HEK293 (cell line): ENCODE measurements around the gene NRSN2.

ENCODE experiments used
- BCL11A ChIP-seq: fragments of 450-650 bp; formaldehyde crosslinking; IDR thresholded peaks from 2 replicates; pipeline ENCODE4 v1.5.1; 2016; ENCODE audit warnings: low read depth, missing biosample characterization, missing genetic modification characterization
- EGR2 ChIP-seq: fragments of 450-650 bp; formaldehyde crosslinking; IDR thresholded peaks from 2 replicates; pipeline ENCODE4 v1.5.1; 2016; ENCODE audit warnings: low read depth, missing biosample characterization, missing genetic modification characterization
- GLIS2 ChIP-seq: fragments of 450-650 bp; formaldehyde crosslinking; IDR thresholded peaks from 2 replicates; pipeline ENCODE4 v1.5.1; 2016; ENCODE audit warnings: missing biosample characterization, missing genetic modification characterization
- HIC1 ChIP-seq: fragments of 450-650 bp; formaldehyde crosslinking; IDR thresholded peaks from 2 replicates; pipeline ENCODE4 v1.5.1; 2016; ENCODE audit warnings: missing biosample characterization, missing genetic modification characterization
- HOXC10 ChIP-seq: sonication (generic); formaldehyde crosslinking; IDR thresholded peaks from 2 replicates; pipeline ENCODE4 v1.8.1; 2023; ENCODE audit warnings: mild to moderate bottlenecking, missing genetic modification reagents
- KLF16 ChIP-seq: fragments of 450-650 bp; formaldehyde crosslinking; IDR thresholded peaks from 2 replicates; pipeline ENCODE4 v1.5.1; 2017; ENCODE audit warnings: missing biosample characterization, missing genetic modification characterization
- KLF17 ChIP-seq: fragments of 450-650 bp; formaldehyde crosslinking; IDR thresholded peaks from 2 replicates; pipeline ENCODE4 v1.5.1; 2016; ENCODE audit warnings: missing biosample characterization, missing genetic modification characterization
- KLF7 ChIP-seq: fragments of 450-650 bp; formaldehyde crosslinking; IDR thresholded peaks from 2 replicates; pipeline ENCODE4 v1.5.1; 2016; ENCODE audit warnings: missing biosample characterization, missing genetic modification characterization, borderline replicate concordance
- KLF8 ChIP-seq: fragments of 450-650 bp; formaldehyde crosslinking; IDR thresholded peaks from 2 replicates; pipeline ENCODE4 v1.5.1; 2016; ENCODE audit warnings: missing biosample characterization, missing genetic modification characterization
- RBAK ChIP-seq: fragments of 450-650 bp; formaldehyde crosslinking; IDR thresholded peaks from 2 replicates; pipeline ENCODE4 v1.5.1; 2016; ENCODE audit warnings: missing biosample characterization, missing genetic modification characterization
- SP3 ChIP-seq: fragments of 450-650 bp; formaldehyde crosslinking; IDR thresholded peaks from 2 replicates; pipeline ENCODE4 v1.5.1; 2016; ENCODE audit warnings: missing biosample characterization, missing genetic modification characterization
- TCF7L2 ChIP-seq: IDR thresholded peaks from 2 replicates; pipeline ENCODE4 v1.6.1; 2011; ENCODE audit warnings: low read depth, mild to moderate bottlenecking, inconsistent platforms, low read length, moderate library complexity, borderline replicate concordance
- ZBTB17 ChIP-seq: fragments of 450-650 bp; formaldehyde crosslinking; IDR thresholded peaks from 2 replicates; pipeline ENCODE4 v1.5.1; 2016; ENCODE audit warnings: missing biosample characterization, missing genetic modification characterization
- ZBTB48 ChIP-seq: fragments of 450-650 bp; formaldehyde crosslinking; IDR thresholded peaks from 2 replicates; pipeline ENCODE4 v1.5.1; 2016; ENCODE audit warnings: missing biosample characterization, missing genetic modification characterization
- ZBTB7A ChIP-seq: fragments of 450-650 bp; formaldehyde crosslinking; IDR thresholded peaks from 2 replicates; pipeline ENCODE4 v1.5.1; 2016; ENCODE audit warnings: low read depth, missing biosample characterization, missing genetic modification characterization
- ZFHX2 ChIP-seq: fragments of 450-650 bp; formaldehyde crosslinking; conservative IDR thresholded peaks from 2 replicates; pipeline ENCODE4 v1.5.1; 2016; ENCODE audit warnings: missing biosample characterization, missing genetic modification characterization
- ZIC2 ChIP-seq: fragments of 450-650 bp; formaldehyde crosslinking; IDR thresholded peaks from 2 replicates; pipeline ENCODE4 v1.5.1; 2016; ENCODE audit warnings: missing biosample characterization, missing genetic modification characterization
- ZNF114 ChIP-seq: fragments of 450-650 bp; formaldehyde crosslinking; IDR thresholded peaks from 2 replicates; pipeline ENCODE4 v1.5.0; 2017; ENCODE audit warnings: missing biosample characterization, missing genetic modification characterization
- ZNF146 ChIP-seq: fragments of 450-650 bp; formaldehyde crosslinking; IDR thresholded peaks from 2 replicates; pipeline ENCODE4 v1.5.1; 2016; ENCODE audit warnings: missing biosample characterization, missing genetic modification characterization
- ZNF169 ChIP-seq: fragments of 450-650 bp; formaldehyde crosslinking; IDR thresholded peaks from 2 replicates; pipeline ENCODE4 v1.5.1; 2016; ENCODE audit warnings: missing biosample characterization, missing genetic modification characterization
- ZNF23 ChIP-seq: fragments of 450-650 bp; formaldehyde crosslinking; IDR thresholded peaks from 2 replicates; pipeline ENCODE4 v1.5.1; 2016; ENCODE audit warnings: missing biosample characterization, missing genetic modification characterization, borderline replicate concordance
- ZNF341 ChIP-seq: fragments of 450-650 bp; formaldehyde crosslinking; IDR thresholded peaks from 2 replicates; pipeline ENCODE4; 2016; ENCODE audit warnings: low read depth, missing biosample characterization, missing genetic modification characterization
- ZNF391 ChIP-seq: fragments of 450-650 bp; formaldehyde crosslinking; IDR thresholded peaks from 2 replicates; pipeline ENCODE4 v1.5.1; 2016; ENCODE audit warnings: low read depth, missing biosample characterization, missing genetic modification characterization, borderline replicate concordance
- ZNF660 ChIP-seq: fragments of 450-650 bp; IDR thresholded peaks from 2 replicates; pipeline ENCODE4 v1.5.1; 2018; ENCODE audit warnings: missing biosample characterization, mild to moderate bottlenecking, missing genetic modification characterization
- ZNF670 ChIP-seq: fragments of 450-650 bp; formaldehyde crosslinking; IDR thresholded peaks from 2 replicates; pipeline ENCODE4 v1.5.1; 2016; ENCODE audit warnings: missing biosample characterization, missing genetic modification characterization, low read depth
- ZNF830 ChIP-seq: fragments of 450-650 bp; IDR thresholded peaks from 2 replicates; pipeline ENCODE4 v1.5.0; 2018; ENCODE audit warnings: missing biosample characterization, missing genetic modification characterization, low read depth, mild to moderate bottlenecking, moderate library complexity
- TF ChIP-seq, protein P1 (sequence below): fragments of 450-650 bp; formaldehyde crosslinking; IDR thresholded peaks from 2 replicates; pipeline ENCODE4 v1.5.1; 2016; ENCODE audit warnings: missing biosample characterization, missing genetic modification characterization, low read depth
- TF ChIP-seq, protein P2 (sequence below): fragments of 450-650 bp; formaldehyde crosslinking; IDR thresholded peaks from 2 replicates; pipeline ENCODE4 v1.5.1; 2016; ENCODE audit warnings: missing biosample characterization, missing genetic modification characterization
- TF ChIP-seq, protein P3 (sequence below): fragments of 450-650 bp; formaldehyde crosslinking; IDR thresholded peaks from 2 replicates; pipeline ENCODE4 v1.5.1; 2016; ENCODE audit warnings: missing biosample characterization, missing genetic modification characterization, borderline replicate concordance

Gene NRSN2

DNA sequence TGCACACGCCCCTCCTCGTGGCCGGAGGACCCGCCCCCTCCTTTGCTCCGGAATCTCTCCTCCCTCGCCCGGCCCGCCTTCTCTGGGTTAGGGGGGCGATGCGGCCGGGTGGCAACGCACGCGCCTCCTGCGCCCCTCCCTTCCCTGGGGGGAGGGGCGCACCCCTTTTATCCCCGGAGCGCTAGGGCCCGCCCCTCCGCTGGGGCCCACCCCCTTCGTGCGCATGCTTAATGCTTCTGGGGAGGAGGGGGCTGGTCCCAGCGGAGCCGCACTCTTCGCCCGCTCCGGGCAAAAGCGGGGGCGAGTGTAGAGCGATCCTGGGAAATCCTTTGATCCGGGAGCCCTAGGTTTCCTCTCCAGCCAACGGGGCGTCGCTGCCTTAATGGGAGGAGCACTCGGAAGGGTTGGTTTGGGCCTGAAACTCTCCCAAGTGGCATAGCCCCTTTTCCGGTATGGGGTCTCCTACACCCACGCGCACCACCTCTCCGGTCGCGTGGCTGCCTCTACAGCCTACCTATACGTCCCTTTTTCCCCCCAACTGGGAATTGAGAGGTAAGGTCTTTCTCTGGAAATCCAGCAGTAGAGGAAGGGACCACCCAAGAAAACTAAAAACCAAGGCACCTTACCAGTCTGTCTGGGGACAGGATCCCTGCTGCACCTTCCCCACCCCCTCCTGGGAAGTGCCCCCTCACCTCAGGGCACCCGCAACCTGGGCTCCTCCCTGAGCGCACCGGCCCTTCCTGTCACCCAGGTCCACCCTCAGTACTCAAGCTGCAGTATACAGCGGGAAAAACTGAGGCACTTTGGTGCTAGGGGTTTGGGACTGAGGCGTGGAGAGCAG, 19.5 kb upstream of the NRSN2 start (continued):
- TF ChIP-seq ZNF169 (no peak), ZNF670 (tag by site-specific recombination) (no peak), HOXC10 (CRISPR knock-in tag) (no peak), ZNF146 (0 out of 2 replicates have a peak, but pooled peaks have one; percentile 62), ZNF114 (no peak), ZNF23 (tag by site-specific recombination) (no peak), ZBTB48 (tag by site-specific recombination) (0 out of 2 replicates have a peak, but pooled peaks have one; percentile 26), ZNF341 (tag by site-specific recombination) (peak; percentile 78), SP3 (peak; percentile 99), ZBTB17 (tag by site-specific recombination) (peak; percentile 72), TCF7L2 (peak; percentile 43; the same call in 1 of the 2 replicates), RBAK (tag by site-specific recombination) (no peak), ZNF830 (tag by site-specific recombination) (no peak), ZNF660 (no peak), ZIC2 (tag by site-specific recombination) (peak; percentile 46; the same call in 1 of the 2 replicates), KLF17 (tag by site-specific recombination) (peak; percentile 93), ZFHX2 (tag by site-specific recombination) (peak; percentile 85), KLF8 (tag by site-specific recombination) (peak; percentile 99), KLF16 (tag by site-specific recombination) (peak; percentile 92), GLIS2 (tag by site-specific recombination) (peak; percentile 97), KLF7 (tag by site-specific recombination) (peak; percentile 95; the same call in 1 of the 2 replicates), BCL11A (tag by site-specific recombination) (no peak), ZBTB7A (peak; percentile 68; the same call in 1 of the 2 replicates), HIC1 (peak; percentile 93), ZNF391 (peak; percentile 9; the same call in 1 of the 2 replicates), EGR2 (tag by site-specific recombination) (peak; percentile 88)
- TF ChIP-seq, protein P1, sequence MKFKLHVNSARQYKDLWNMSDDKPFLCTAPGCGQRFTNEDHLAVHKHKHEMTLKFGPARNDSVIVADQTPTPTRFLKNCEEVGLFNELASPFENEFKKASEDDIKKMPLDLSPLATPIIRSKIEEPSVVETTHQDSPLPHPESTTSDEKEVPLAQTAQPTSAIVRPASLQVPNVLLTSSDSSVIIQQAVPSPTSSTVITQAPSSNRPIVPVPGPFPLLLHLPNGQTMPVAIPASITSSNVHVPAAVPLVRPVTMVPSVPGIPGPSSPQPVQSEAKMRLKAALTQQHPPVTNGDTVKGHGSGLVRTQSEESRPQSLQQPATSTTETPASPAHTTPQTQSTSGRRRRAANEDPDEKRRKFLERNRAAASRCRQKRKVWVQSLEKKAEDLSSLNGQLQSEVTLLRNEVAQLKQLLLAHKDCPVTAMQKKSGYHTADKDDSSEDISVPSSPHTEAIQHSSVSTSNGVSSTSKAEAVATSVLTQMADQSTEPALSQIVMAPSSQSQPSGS (tag by site-specific recombination) = no peak
- TF ChIP-seq, protein P2, sequence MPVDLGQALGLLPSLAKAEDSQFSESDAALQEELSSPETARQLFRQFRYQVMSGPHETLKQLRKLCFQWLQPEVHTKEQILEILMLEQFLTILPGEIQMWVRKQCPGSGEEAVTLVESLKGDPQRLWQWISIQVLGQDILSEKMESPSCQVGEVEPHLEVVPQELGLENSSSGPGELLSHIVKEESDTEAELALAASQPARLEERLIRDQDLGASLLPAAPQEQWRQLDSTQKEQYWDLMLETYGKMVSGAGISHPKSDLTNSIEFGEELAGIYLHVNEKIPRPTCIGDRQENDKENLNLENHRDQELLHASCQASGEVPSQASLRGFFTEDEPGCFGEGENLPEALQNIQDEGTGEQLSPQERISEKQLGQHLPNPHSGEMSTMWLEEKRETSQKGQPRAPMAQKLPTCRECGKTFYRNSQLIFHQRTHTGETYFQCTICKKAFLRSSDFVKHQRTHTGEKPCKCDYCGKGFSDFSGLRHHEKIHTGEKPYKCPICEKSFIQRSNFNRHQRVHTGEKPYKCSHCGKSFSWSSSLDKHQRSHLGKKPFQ (tag by site-specific recombination) = no peak
- TF ChIP-seq, protein P3, sequence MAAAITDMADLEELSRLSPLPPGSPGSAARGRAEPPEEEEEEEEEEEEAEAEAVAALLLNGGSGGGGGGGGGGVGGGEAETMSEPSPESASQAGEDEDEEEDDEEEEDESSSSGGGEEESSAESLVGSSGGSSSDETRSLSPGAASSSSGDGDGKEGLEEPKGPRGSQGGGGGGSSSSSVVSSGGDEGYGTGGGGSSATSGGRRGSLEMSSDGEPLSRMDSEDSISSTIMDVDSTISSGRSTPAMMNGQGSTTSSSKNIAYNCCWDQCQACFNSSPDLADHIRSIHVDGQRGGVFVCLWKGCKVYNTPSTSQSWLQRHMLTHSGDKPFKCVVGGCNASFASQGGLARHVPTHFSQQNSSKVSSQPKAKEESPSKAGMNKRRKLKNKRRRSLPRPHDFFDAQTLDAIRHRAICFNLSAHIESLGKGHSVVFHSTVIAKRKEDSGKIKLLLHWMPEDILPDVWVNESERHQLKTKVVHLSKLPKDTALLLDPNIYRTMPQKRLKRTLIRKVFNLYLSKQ = no peak
